SJCRH30 (cell line): ENCODE results near the gene PRDM12. TPM values are rescaled to one million over a fixed set of nuclear protein-coding genes. Genes with fewer than 3 reads are reported as not detected.
A peak's percentile ranks its signal among the peaks of the same experiment; 100 is the strongest.

Experiments
- DNase-seq, 2 experiments: peaks; one replicate each; pipeline ENCODE4 v3.0.0-alpha.2; 2015 to 2020
- H3K27ac ChIP-seq: fragments of 250-450 bp; sonication (Bioruptor Pico); 2 replicates; pipeline ENCODE4 v1.5.1; 2020; ENCODE audit warnings: mild to moderate bottlenecking, moderate library complexity
- H3K27me3 ChIP-seq: fragments of 250-450 bp; sonication (Bioruptor Pico); 2 replicates; pipeline ENCODE4 v1.5.1; 2020; ENCODE audit warnings: mild to moderate bottlenecking, moderate library complexity
- H3K36me3 ChIP-seq: fragments of 250-450 bp; sonication (Bioruptor Pico); 2 replicates; pipeline ENCODE4 v1.5.1; 2020; ENCODE audit warnings: mild to moderate bottlenecking, moderate library complexity
- H3K4me1 ChIP-seq: fragments of 250-450 bp; sonication (Bioruptor Pico); 2 replicates; pipeline ENCODE4 v1.5.1; 2020; ENCODE audit warnings: mild to moderate bottlenecking, moderate library complexity
- H3K4me3 ChIP-seq: fragments of 250-450 bp; sonication (Bioruptor Pico); 2 replicates; pipeline ENCODE4 v1.5.1; 2020; ENCODE audit warnings: mild to moderate bottlenecking, moderate library complexity
- H3K9me3 ChIP-seq: fragments of 250-450 bp; sonication (Bioruptor Pico); replicated peaks from 2 replicates; pipeline ENCODE4 v1.5.1; 2020; ENCODE audit warnings: mild to moderate bottlenecking, moderate library complexity
- total RNA-seq: library from RNA; depleted of rRNA; stranded (reverse); fragments of >200 nt; shearing (Covaris generic); gene quantifications from 2 replicates; pipeline ENCODE4 v1.2.3, GENCODE V29; 2014; rRNA removed

The PRDM12 gene
- total RNA-seq, 1 experiment from 2014 or later, result 31.8 TPM

GRCh38 chr9:130729145-130729544 lies 64.8 kb downstream of the PRDM12 start:
- DNase-seq, result no peak
- peaks cover 11% of the 10 kb centered on the region for H3K4me1 ChIP-seq
- H3K4me3 ChIP-seq, result no peak overlapping the region
- H3K27me3 ChIP-seq, result no peaks in the 10 kb centered on the region
- H3K36me3 ChIP-seq, result no peaks in the 10 kb centered on the region
- no peaks in the 10 kb centered on the region for H3K9me3 ChIP-seq
- no peak overlapping the region for H3K27ac ChIP-seq

GRCh38 chr9:130731355-130731754 lies 67.0 kb downstream of the PRDM12 start:
- Histone ChIP-seq H3K27ac (no peak overlapping the region), H3K27me3 (no peaks in the 10 kb centered on the region), H3K36me3 (no peaks in the 10 kb centered on the region), H3K4me3 (no peak overlapping the region), H3K9me3 (no peaks in the 10 kb centered on the region), H3K4me1 (peaks cover 11% of the 10 kb centered on the region)
- DNase-seq, result no peak

GRCh38 chr9:130732136-130732535 lies 67.7 kb downstream of the PRDM12 start:
- Histone ChIP-seq H3K9me3 (no peaks in the 10 kb centered on the region), H3K27ac (no peak overlapping the region), H3K27me3 (no peaks in the 10 kb centered on the region), H3K36me3 (no peaks in the 10 kb centered on the region), H3K4me3 (no peak overlapping the region), H3K4me1 (peaks cover 11% of the 10 kb centered on the region)
- DNase-seq, result peak; percentile 30 to 62

Other genes with a start within 250 kb of the PRDM12 start
- gene ASS1, start 219.6 kb upstream of the PRDM12 start, total RNA-seq, result 1,949 and 1,974 TPM in 2 replicates
- gene FUBP3, start 85.0 kb upstream of the PRDM12 start, total RNA-seq, result 97.9 and 99.5 TPM in 2 replicates
- gene EXOSC2, start 29.2 kb downstream of the PRDM12 start, total RNA-seq, result 93.7 and 101 TPM in 2 replicates
- 57.2 and 58.0 TPM in 2 replicates for gene ABL1, start 170.7 kb downstream of the PRDM12 start, total RNA-seq
- not detected in 2 replicates for gene QRFP, start 232.2 kb downstream of the PRDM12 start, total RNA-seq